Body of pancreas (tissue), 4 donors: ENCODE results near the gene FRMPD4.

Experiments used
- POLR2A ChIP-seq, 3 donors: fragments of 450-650 bp; IDR thresholded peaks; one replicate each; pipeline ENCODE4 v1.6.1; 2016; ENCODE audit warnings: antibody characterized with exemption in 3 of 3, mild to moderate bottlenecking in 2 of 3
- TF ChIP-seq, protein P1 (sequence below), 7 experiments: fragments of 450-650 bp in 4 of 7; fragments of 200-600 bp in 3 of 7; sonication (generic) in 3 of 7; IDR thresholded peaks; one replicate each; pipeline ENCODE4 v1.5.1; 2016 to 2019; ENCODE audit warnings: antibody characterized with exemption in 7 of 7

DNA sequence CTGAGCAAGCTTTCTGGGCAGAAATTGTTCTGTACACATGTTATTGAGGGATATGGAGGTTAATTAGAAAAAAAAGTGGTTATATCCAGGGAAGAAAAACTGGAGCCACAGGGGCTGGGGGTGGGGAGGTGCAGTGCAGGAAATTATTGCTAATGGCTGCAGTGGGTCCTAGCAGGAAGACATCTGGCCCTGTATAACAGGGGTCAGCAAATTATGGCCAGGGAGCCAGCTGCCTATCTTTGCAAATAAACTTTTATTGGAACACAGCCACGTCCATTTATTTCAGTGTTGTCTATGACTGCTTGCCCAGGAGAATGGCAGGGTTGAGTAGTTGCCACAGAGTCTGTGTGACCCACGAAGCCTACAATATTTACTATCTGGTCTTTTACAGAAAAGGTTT is 629.6 kb downstream of the FRMPD4 start:
- TF ChIP-seq, protein P1, sequence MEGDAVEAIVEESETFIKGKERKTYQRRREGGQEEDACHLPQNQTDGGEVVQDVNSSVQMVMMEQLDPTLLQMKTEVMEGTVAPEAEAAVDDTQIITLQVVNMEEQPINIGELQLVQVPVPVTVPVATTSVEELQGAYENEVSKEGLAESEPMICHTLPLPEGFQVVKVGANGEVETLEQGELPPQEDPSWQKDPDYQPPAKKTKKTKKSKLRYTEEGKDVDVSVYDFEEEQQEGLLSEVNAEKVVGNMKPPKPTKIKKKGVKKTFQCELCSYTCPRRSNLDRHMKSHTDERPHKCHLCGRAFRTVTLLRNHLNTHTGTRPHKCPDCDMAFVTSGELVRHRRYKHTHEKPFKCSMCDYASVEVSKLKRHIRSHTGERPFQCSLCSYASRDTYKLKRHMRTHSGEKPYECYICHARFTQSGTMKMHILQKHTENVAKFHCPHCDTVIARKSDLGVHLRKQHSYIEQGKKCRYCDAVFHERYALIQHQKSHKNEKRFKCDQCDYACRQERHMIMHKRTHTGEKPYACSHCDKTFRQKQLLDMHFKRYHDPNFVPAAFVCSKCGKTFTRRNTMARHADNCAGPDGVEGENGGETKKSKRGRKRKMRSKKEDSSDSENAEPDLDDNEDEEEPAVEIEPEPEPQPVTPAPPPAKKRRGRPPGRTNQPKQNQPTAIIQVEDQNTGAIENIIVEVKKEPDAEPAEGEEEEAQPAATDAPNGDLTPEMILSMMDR (IDR thresholded peaks at IDR 0.05) = no peak
- no peak for TF ChIP-seq POLR2A (IDR thresholded peaks at IDR 0.05)
